HEK293 (cell line): ENCODE measurements around the gene SOX6.

Source experiments
- GLIS1 ChIP-seq: fragments of 450-650 bp; formaldehyde crosslinking; IDR thresholded peaks from 2 replicates; pipeline ENCODE4 v1.5.1; 2016; ENCODE audit warnings: missing biosample characterization, missing genetic modification characterization
- KLF10 ChIP-seq: fragments of 450-650 bp; IDR thresholded peaks from 2 replicates; pipeline ENCODE4 v1.5.1; 2018; ENCODE audit warnings: missing biosample characterization, mild to moderate bottlenecking, missing genetic modification characterization
- PRDM1 ChIP-seq: fragments of 450-650 bp; formaldehyde crosslinking; IDR thresholded peaks from 2 replicates; pipeline ENCODE4; 2016; ENCODE audit warnings: missing biosample characterization, missing genetic modification characterization
- YY1 ChIP-seq: fragments of 450-650 bp; formaldehyde crosslinking; IDR thresholded peaks from 2 replicates; pipeline ENCODE4 v1.5.1; 2018; ENCODE audit warnings: missing biosample characterization, missing genetic modification characterization
- ZNF175 ChIP-seq: fragments of 450-650 bp; formaldehyde crosslinking; IDR thresholded peaks from 2 replicates; pipeline ENCODE4 v1.5.1; 2016; ENCODE audit warnings: missing biosample characterization, missing genetic modification characterization
- ZNF624 ChIP-seq: fragments of 450-650 bp; formaldehyde crosslinking; IDR thresholded peaks from 2 replicates; pipeline ENCODE4 v1.5.1; 2017; ENCODE audit warnings: missing biosample characterization, missing genetic modification characterization
- ZNF629 ChIP-seq: fragments of 450-650 bp; formaldehyde crosslinking; IDR thresholded peaks from 2 replicates; pipeline ENCODE4 v1.5.1; 2017; ENCODE audit warnings: missing biosample characterization, missing genetic modification characterization
- ZNF670 ChIP-seq: fragments of 450-650 bp; formaldehyde crosslinking; IDR thresholded peaks from 2 replicates; pipeline ENCODE4 v1.5.1; 2016; ENCODE audit warnings: missing biosample characterization, missing genetic modification characterization, low read depth
- ZNF704 ChIP-seq: fragments of 450-650 bp; formaldehyde crosslinking; IDR thresholded peaks from 2 replicates; pipeline ENCODE4 v1.5.1; 2016; ENCODE audit warnings: missing biosample characterization, missing genetic modification characterization
- TF ChIP-seq, protein P1 (sequence below): fragments of 450-650 bp; formaldehyde crosslinking; IDR thresholded peaks from 2 replicates; pipeline ENCODE4 v1.5.1; 2016; ENCODE audit warnings: missing biosample characterization, missing genetic modification characterization
- TF ChIP-seq, protein P2 (sequence below): sonication (generic); formaldehyde crosslinking; IDR thresholded peaks from 2 replicates; pipeline ENCODE4 v1.8.1; 2022; ENCODE audit warnings: mild to moderate bottlenecking, moderate library complexity, missing genetic modification reagents

DNA sequence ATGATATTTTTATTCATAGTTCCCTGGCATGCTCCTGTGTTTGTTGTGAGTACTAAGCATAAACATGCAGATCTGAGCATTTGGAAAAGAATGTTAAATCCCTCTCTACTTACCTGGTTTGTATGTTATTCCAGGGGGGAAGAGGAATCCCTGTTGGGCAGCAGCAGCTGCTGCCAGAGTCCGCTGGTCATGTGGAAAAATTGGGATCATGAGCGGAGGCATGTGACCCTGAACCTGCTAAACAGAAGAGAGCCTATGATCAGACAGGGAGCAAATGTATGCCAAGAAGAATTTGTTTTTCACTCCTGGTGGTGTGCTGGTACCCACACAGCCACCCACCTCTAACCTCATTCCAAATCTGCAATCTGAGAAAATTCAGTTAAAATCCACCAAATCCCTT, 244.7 kb downstream of the SOX6 start:
- TF ChIP-seq, protein P1, sequence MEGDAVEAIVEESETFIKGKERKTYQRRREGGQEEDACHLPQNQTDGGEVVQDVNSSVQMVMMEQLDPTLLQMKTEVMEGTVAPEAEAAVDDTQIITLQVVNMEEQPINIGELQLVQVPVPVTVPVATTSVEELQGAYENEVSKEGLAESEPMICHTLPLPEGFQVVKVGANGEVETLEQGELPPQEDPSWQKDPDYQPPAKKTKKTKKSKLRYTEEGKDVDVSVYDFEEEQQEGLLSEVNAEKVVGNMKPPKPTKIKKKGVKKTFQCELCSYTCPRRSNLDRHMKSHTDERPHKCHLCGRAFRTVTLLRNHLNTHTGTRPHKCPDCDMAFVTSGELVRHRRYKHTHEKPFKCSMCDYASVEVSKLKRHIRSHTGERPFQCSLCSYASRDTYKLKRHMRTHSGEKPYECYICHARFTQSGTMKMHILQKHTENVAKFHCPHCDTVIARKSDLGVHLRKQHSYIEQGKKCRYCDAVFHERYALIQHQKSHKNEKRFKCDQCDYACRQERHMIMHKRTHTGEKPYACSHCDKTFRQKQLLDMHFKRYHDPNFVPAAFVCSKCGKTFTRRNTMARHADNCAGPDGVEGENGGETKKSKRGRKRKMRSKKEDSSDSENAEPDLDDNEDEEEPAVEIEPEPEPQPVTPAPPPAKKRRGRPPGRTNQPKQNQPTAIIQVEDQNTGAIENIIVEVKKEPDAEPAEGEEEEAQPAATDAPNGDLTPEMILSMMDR = no peak
- TF ChIP-seq ZNF670 (tag by site-specific recombination) = no peak
- TF ChIP-seq KLF10 = no peak
- no peak for TF ChIP-seq ZNF175 (tag by site-specific recombination)
- TF ChIP-seq GLIS1 (tag by site-specific recombination) = no peak
- TF ChIP-seq PRDM1 (tag by site-specific recombination) = no peak
- TF ChIP-seq ZNF704 = no peak
- no peak for TF ChIP-seq YY1
- TF ChIP-seq ZNF624 (tag by site-specific recombination) = no peak
- TF ChIP-seq, protein P2, sequence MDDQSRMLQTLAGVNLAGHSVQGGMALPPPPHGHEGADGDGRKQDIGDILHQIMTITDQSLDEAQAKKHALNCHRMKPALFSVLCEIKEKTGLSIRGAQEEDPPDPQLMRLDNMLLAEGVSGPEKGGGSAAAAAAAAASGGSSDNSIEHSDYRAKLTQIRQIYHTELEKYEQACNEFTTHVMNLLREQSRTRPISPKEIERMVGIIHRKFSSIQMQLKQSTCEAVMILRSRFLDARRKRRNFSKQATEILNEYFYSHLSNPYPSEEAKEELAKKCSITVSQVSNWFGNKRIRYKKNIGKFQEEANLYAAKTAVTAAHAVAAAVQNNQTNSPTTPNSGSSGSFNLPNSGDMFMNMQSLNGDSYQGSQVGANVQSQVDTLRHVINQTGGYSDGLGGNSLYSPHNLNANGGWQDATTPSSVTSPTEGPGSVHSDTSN (CRISPR knock-in tag) = no peak
- no peak for TF ChIP-seq ZNF629
